H1 (cell line): ENCODE measurements around the gene ARHGEF10L. TPM values are rescaled to one million over a fixed set of nuclear protein-coding genes. Genes with fewer than 3 reads are reported as not detected.

Source experiments
- CHD7 ChIP-seq: fragments of 300-600 bp; sonication (generic); IDR thresholded peaks from 2 replicates; pipeline ENCODE4 v1.7.1; 2012; ENCODE audit warnings: low read length, moderate library complexity, mild to moderate bottlenecking, inconsistent platforms; ENCODE audit not compliant: insufficient replicate concordance
- HDAC2 ChIP-seq, 2 experiments: fragments of 300-600 bp in 1 of 2; sonication (generic) in 1 of 2; IDR thresholded peaks; 2 replicates each; pipeline ENCODE4 v1.6.1; 2011 to 2012; ENCODE audit warnings: low read depth in 2 of 2, low read length in 2 of 2, mild to moderate bottlenecking in 2 of 2, moderate library complexity in 2 of 2, borderline replicate concordance in 1 of 2, inconsistent platforms in 1 of 2
- KDM1A ChIP-seq: fragments of 200-600, 300-600 bp; sonication (generic); IDR thresholded peaks from 2 replicates; pipeline ENCODE4 v1.7.1; 2016; ENCODE audit warnings: mild to moderate bottlenecking, low read length, borderline replicate concordance
- RAD21 ChIP-seq, 2 experiments: IDR thresholded peaks in 1 of 2; conservative IDR thresholded peaks in 1 of 2; 2 replicates each; pipeline ENCODE4 v1.6.1; 2011; ENCODE audit warnings: low read depth in 2 of 2, low read length in 2 of 2, improper control_type of control experiment in 1 of 2, inconsistent platforms in 1 of 2, mild to moderate bottlenecking in 1 of 2, moderate library complexity in 1 of 2
- polyA plus RNA-seq, 7 experiments: library from polyadenylated mRNA; depleted of rRNA in 3 of 7; stranded (reverse) in 5 of 7; unstranded in 2 of 7; fragments of >200 nt in 5 of 7; fragments of 200-250 nt in 2 of 7; gene quantifications; 1 replicate in 5 of 7; 2 replicates in 1 of 7; 4 replicates in 1 of 7; pipeline versions ENCODE4 v1.2.1 to v1.2.3, GENCODE V29; 2011 to 2013; ENCODE audit warnings: missing spikeins in 2 of 7, mixed read lengths in 2 of 7
- total RNA-seq: library from RNA; stranded (reverse); fragmentation: NEBNext Ultra II Directional; extraction: Animal tissue kit (Norgen Biotek cat#: 25700); gene quantifications from 2 replicates; pipeline ENCODE4 v1.2.1, GENCODE V29; 2021

Gene ARHGEF10L
- total and polyA plus RNA-seq, 2 of the 8 experiments (the other 6 are each of a cell fraction or from before 2014, with no cell fraction given), result 33.6 to 39.6 TPM

- TF ChIP-seq CHD7 (no peak), RAD21 (IDR thresholded peaks at IDR 0.05 in 1 of 2, conservative IDR thresholded peaks at IDR 0.05 in 1 of 2; ENCODE audit: low read depth in 2 of 2, low read length in 2 of 2) (peak; percentile 27 to 37; a peak in 3 of 4 replicates), HDAC2 (IDR thresholded peaks at IDR 0.05; ENCODE audit: borderline replicate concordance in 1 of 2, low read depth in 2 of 2, low read length in 2 of 2) (peak in 1 of 2 experiments; percentile 81; a peak in 2 of 4 replicates), KDM1A (peak; percentile 96)
- TF ChIP-seq, all 59 proteins: peak for 4
Observed at GRCh38 chr1:17577907-17578297, 38.4 kb downstream of the ARHGEF10L start (continued).
